Stimulated activated naive CD8-positive, alpha-beta T cell treated with anti-CD3 and anti-CD28 coated beads, Interleukin-15, Interleukin-2, amounts not matched to agents 100 ng/mL and 50 ng/mL, for 24 hours (primary cell): ENCODE measurements around the gene CRNKL1.

ENCODE experiments used
- H3K27ac Mint-ChIP-seq: one replicate; pipeline ENCODE4 v1.8.0; 2021; ENCODE audit warnings: mild to moderate bottlenecking, mixed read lengths
- H3K27me3 Mint-ChIP-seq: one replicate; pipeline ENCODE4 v1.8.0; 2021; ENCODE audit warnings: mixed read lengths
- H3K36me3 Mint-ChIP-seq: one replicate; pipeline ENCODE4 v1.8.0; 2021; ENCODE audit warnings: low read depth, mixed read lengths
- H3K4me1 Mint-ChIP-seq: one replicate; pipeline ENCODE4 v1.8.0; 2021; ENCODE audit warnings: low read depth, mixed read lengths
- H3K4me3 Mint-ChIP-seq: one replicate; pipeline ENCODE4 v1.8.0; 2021; ENCODE audit warnings: mild to moderate bottlenecking, mixed read lengths
- H3K9me3 Mint-ChIP-seq: one replicate; pipeline ENCODE4 v1.8.0; 2021; ENCODE audit warnings: mixed read lengths

CRNKL1 gene

GRCh38 chr20:19990850-19991249, 61.4 kb downstream of the CRNKL1 start:
- Mint-ChIP-seq H3K27me3 (peaks cover 14% of the 10 kb centered on the region), H3K36me3 (no peaks in the 10 kb centered on the region), H3K4me3 (no peak overlapping the region), H3K9me3 (no peaks in the 10 kb centered on the region), H3K4me1 (no peaks in the 10 kb centered on the region), H3K27ac (no peak overlapping the region)

- Mint-ChIP-seq H3K4me3 (no peak overlapping the region), H3K27ac (no peak overlapping the region), H3K9me3 (no peaks in the 10 kb centered on the region), H3K4me1 (no peaks in the 10 kb centered on the region), H3K27me3 (peaks cover 11% of the 10 kb centered on the region), H3K36me3 (no peaks in the 10 kb centered on the region)
Observed at GRCh38 chr20:19987046-19987445, 65.2 kb downstream of the CRNKL1 start.

DNA sequence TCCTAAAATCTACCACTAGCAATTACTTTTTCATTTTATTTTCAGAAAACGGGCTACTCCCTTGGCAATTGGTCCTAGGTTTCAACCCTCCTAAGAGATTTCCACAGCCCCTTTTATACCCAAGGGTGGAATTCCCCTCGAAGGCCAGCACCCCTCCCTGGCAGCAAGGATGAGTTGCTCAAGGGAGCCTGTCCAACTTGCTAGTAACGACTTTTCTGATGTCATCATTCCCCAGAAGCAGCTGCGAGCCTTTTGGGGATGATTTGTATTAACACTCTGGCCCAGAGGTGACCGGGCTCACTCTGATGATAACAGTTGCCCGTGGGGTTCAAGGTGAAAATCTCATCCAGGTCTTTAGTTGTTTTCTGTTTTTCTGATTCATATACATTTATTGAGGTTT, 65.8 kb downstream of the CRNKL1 start:
- Mint-ChIP-seq H3K36me3 (no peaks in the 10 kb centered on the region), H3K27me3 (peaks cover 11% of the 10 kb centered on the region), H3K4me1 (no peaks in the 10 kb centered on the region), H3K9me3 (no peaks in the 10 kb centered on the region), H3K4me3 (no peak overlapping the region), H3K27ac (no peak overlapping the region)
